Measurements from ENCODE around the gene TIGD2. TPM values are rescaled to one million over a fixed set of nuclear protein-coding genes. Genes with fewer than 3 reads are reported as not detected.

Gene TIGD2
- 9.0 and 11.3 TPM in 2 replicates for total RNA-seq

GRCh38 chr4:89110986-89111832 lies at the start of gene TIGD2:
Gene TIGD2 (plus strand): TSS chr4:89111533. CDS start chr4:89112975, 1,442 bp downstream.

Other genes with a start within 250 kb of the TIGD2 start
- 10.5 and 21.2 TPM in 2 replicates for gene FAM13A, start 54.3 kb upstream of the TIGD2 start, total RNA-seq
- gene GPRIN3, start 196.3 kb downstream of the TIGD2 start, total RNA-seq, result 0.34 and 0.47 TPM in 2 replicates

All from pericardium fibroblast (primary cell).